IMR-90 (cell line): ENCODE measurements around the gene R3HDM4. TPM values are rescaled to one million over a fixed set of nuclear protein-coding genes. Genes with fewer than 3 reads are reported as not detected.

Experiments used
- ATAC-seq: fragments of 200-7000 bp; cut with Tn5 transposase; 2 replicates; pipeline ENCODE4 v1.9.1; 2020; ENCODE audit warnings: low read depth, mild to moderate bottlenecking, moderate library complexity
- BruUV-seq: library from RNA; stranded (reverse); fragments of 400-500 nt; replicated peaks from 2 replicates; lab custom pipeline; 2021; lab: Mats Ljungman, UMichigan
- CTCF ChIA-PET: fragments of 300-600 bp; formaldehyde crosslinking; extraction: SDS; loops from one replicate; lab custom pipeline; 2021; ENCODE audit warnings: antibody characterized with exemption; lab: Yijun Ruan, JAX
- POLR2A ChIA-PET: fragments of 300-600 bp; sonication (Branson Sonifier 250); formaldehyde crosslinking; loops from one replicate; lab custom pipeline; 2022; ENCODE audit warnings: antibody characterized with exemption; ENCODE audit not compliant: unreplicated experiment; lab: Charles Lee
- DNase-seq: peaks from one replicate; pipeline ENCODE4 v3.0.0; 2013
- H2AFZ ChIP-seq: replicated peaks from 2 replicates; pipeline ENCODE3; 2013; ENCODE audit warnings: low read length, mild to moderate bottlenecking; ENCODE audit not compliant: poor library complexity
- H2AK5ac ChIP-seq: 2 replicates; pipeline ENCODE4 v1.6.1; 2013; ENCODE audit warnings: low read depth, low read length, inconsistent platforms
- H2AK9ac ChIP-seq: replicated peaks from 2 replicates; pipeline ENCODE3; 2013; ENCODE audit warnings: mild to moderate bottlenecking, low read depth, low read length, moderate library complexity; ENCODE audit not compliant: poor library complexity
- H2BK120ac ChIP-seq: 2 replicates; pipeline ENCODE4 v1.6.1; 2013; ENCODE audit warnings: low read depth, low read length, inconsistent platforms
- H2BK15ac ChIP-seq: 3 replicates; pipeline ENCODE4 v1.6.1; 2013; ENCODE audit warnings: low read depth, low read length, inconsistent platforms
- H2BK20ac ChIP-seq: 2 replicates; pipeline ENCODE4 v1.6.1; 2013; ENCODE audit warnings: low read depth, mild to moderate bottlenecking, inconsistent platforms, low read length, moderate library complexity
- H2BK5ac ChIP-seq: 2 replicates; pipeline ENCODE4 v1.6.1; 2013; ENCODE audit warnings: mild to moderate bottlenecking, low read depth, low read length, inconsistent platforms; ENCODE audit not compliant: poor library complexity, severe bottlenecking
- H3K14ac ChIP-seq: replicated peaks from 2 replicates; pipeline ENCODE4 v1.6.1; 2013; ENCODE audit warnings: low read depth, low read length, inconsistent platforms
- H3K18ac ChIP-seq: 2 replicates; pipeline ENCODE4 v1.6.1; 2013; ENCODE audit warnings: low read depth, low read length, control low read depth
- H3K23ac ChIP-seq: 2 replicates; pipeline ENCODE4 v1.6.1; 2013; ENCODE audit warnings: low read depth, low read length, inconsistent platforms
- H3K27ac ChIP-seq: 2 replicates; pipeline ENCODE4 v1.5.1; 2013; ENCODE audit warnings: mild to moderate bottlenecking, control low read depth, low read length; ENCODE audit not compliant: insufficient read depth
- H3K27me3 ChIP-seq: 2 replicates; pipeline ENCODE4 v1.6.1; 2013; ENCODE audit warnings: low read length; ENCODE audit not compliant: control insufficient read depth, insufficient read depth
- H3K36me3 ChIP-seq: 2 replicates; pipeline ENCODE4 v1.6.1; 2013; ENCODE audit warnings: low read length, mixed read lengths; ENCODE audit not compliant: control insufficient read depth, insufficient read depth
- H3K4ac ChIP-seq: 2 replicates; pipeline ENCODE4 v1.6.1; 2013; ENCODE audit warnings: low read depth, low read length, inconsistent platforms
- H3K4me1 ChIP-seq: 2 replicates; pipeline ENCODE4 v1.6.1; 2013; ENCODE audit warnings: low read length, mixed read lengths; ENCODE audit not compliant: control insufficient read depth, insufficient read depth
- H3K4me2 ChIP-seq: 2 replicates; pipeline ENCODE4 v1.6.1; 2013; ENCODE audit warnings: low read depth, mild to moderate bottlenecking, control low read depth, low read length, moderate library complexity
- H3K4me3 ChIP-seq: 2 replicates; pipeline ENCODE4 v1.5.1; 2013; ENCODE audit warnings: low read depth, mild to moderate bottlenecking, control low read depth, low read length, moderate library complexity; ENCODE audit not compliant: insufficient read depth
- H3K56ac ChIP-seq: 2 replicates; pipeline ENCODE4 v1.6.1; 2013; ENCODE audit warnings: low read length, inconsistent platforms; ENCODE audit not compliant: insufficient read depth; ENCODE audit errors: extremely low read depth
- H3K79me1 ChIP-seq, 2 experiments: 2 replicates each; pipeline ENCODE4 v1.6.1; 2013; ENCODE audit warnings: low read length in 2 of 2, inconsistent platforms in 1 of 2, low read depth in 1 of 2
- H3K9ac ChIP-seq: 2 replicates; pipeline ENCODE4 v1.6.1; 2013; ENCODE audit warnings: low read depth, low read length, control low read depth
- H3K9me1 ChIP-seq: 2 replicates; pipeline ENCODE4 v1.6.1; 2013; ENCODE audit warnings: low read length, inconsistent platforms; ENCODE audit not compliant: insufficient read depth
- H3K9me3 ChIP-seq: 2 replicates; pipeline ENCODE4 v1.6.1; 2013; ENCODE audit warnings: low read length; ENCODE audit not compliant: control insufficient read depth, insufficient read depth
- H4K20me1 ChIP-seq: 2 replicates; pipeline ENCODE4 v1.6.1; 2013; ENCODE audit warnings: low read length, inconsistent platforms; ENCODE audit not compliant: insufficient read depth
- H4K5ac ChIP-seq: 2 replicates; pipeline ENCODE4 v1.6.1; 2013; ENCODE audit warnings: mild to moderate bottlenecking, low read depth, low read length, control low read depth
- H4K8ac ChIP-seq, 2 experiments: 2 replicates each; pipeline ENCODE4 v1.6.1; 2013; ENCODE audit warnings: low read depth in 2 of 2, low read length in 2 of 2, control low read depth in 1 of 2, inconsistent platforms in 1 of 2
- H4K91ac ChIP-seq: 2 replicates; pipeline ENCODE4 v1.6.1; 2013; ENCODE audit warnings: low read depth, low read length, inconsistent platforms; ENCODE audit not compliant: insufficient read depth
- BHLHE40 ChIP-seq: fragments of 150-350 bp; IDR thresholded peaks from 2 replicates; pipeline ENCODE4 v1.6.1; 2016; ENCODE audit warnings: mild to moderate bottlenecking, low read depth, low read length
- CEBPB ChIP-seq: IDR thresholded peaks from 2 replicates; pipeline ENCODE4 v1.6.1; 2012; ENCODE audit warnings: low read depth, low read length, improper control_type of control experiment
- CHD1 ChIP-seq: IDR thresholded peaks from 2 replicates; pipeline ENCODE4 v1.6.1; 2012; ENCODE audit warnings: low read depth, low read length, improper control_type of control experiment
- CTCF ChIP-seq: conservative IDR thresholded peaks from 2 replicates; pipeline ENCODE4 v1.5.1; 2012; ENCODE audit warnings: mild to moderate bottlenecking, low read depth, low read length, improper control_type of control experiment
- FOS ChIP-seq: fragments of 150-350 bp; IDR thresholded peaks from 2 replicates; pipeline ENCODE4 v1.6.1; 2016; ENCODE audit warnings: low read depth, low read length
- MAFK ChIP-seq: IDR thresholded peaks from 2 replicates; pipeline ENCODE4 v1.6.1; 2012; ENCODE audit warnings: low read depth, low read length, improper control_type of control experiment
- MAZ ChIP-seq: IDR thresholded peaks from 2 replicates; pipeline ENCODE4 v1.6.1; 2012; ENCODE audit warnings: low read depth, mild to moderate bottlenecking, low read length, improper control_type of control experiment, moderate library complexity, borderline replicate concordance
- MXI1 ChIP-seq: IDR thresholded peaks from 2 replicates; pipeline ENCODE4 v1.6.1; 2012; ENCODE audit warnings: low read depth, mild to moderate bottlenecking, low read length, moderate library complexity, borderline replicate concordance
- NFE2L2 ChIP-seq: fragments of 150-350 bp; IDR thresholded peaks from 2 replicates; pipeline ENCODE4 v1.6.1; 2016; ENCODE audit warnings: low read depth, mild to moderate bottlenecking, low read length
- POLR2A ChIP-seq: IDR thresholded peaks from 2 replicates; pipeline ENCODE4 v1.6.1; 2012; ENCODE audit warnings: mild to moderate bottlenecking, low read depth, low read length
- RAD21 ChIP-seq: IDR thresholded peaks from 2 replicates; pipeline ENCODE4 v1.6.1; 2012; ENCODE audit warnings: low read length, improper control_type of control experiment
- RCOR1 ChIP-seq: IDR thresholded peaks from 2 replicates; pipeline ENCODE4 v1.6.1; 2012; ENCODE audit warnings: mild to moderate bottlenecking, low read length, improper control_type of control experiment; ENCODE audit not compliant: insufficient replicate concordance
- RFX5 ChIP-seq: IDR thresholded peaks from 2 replicates; pipeline ENCODE4 v1.8.0; 2012; ENCODE audit warnings: low read depth, mild to moderate bottlenecking, low read length, moderate library complexity
- SMC3 ChIP-seq: fragments of 150-350 bp; IDR thresholded peaks from 2 replicates; pipeline ENCODE4 v1.6.1; 2016; ENCODE audit warnings: low read depth, mild to moderate bottlenecking, antibody characterized with exemption, low read length, moderate library complexity
- WGBS, 2 experiments: methylation state at CpG; one replicate each; pipeline versions ENCODE4 v1.1.5 to v1.1.7; 2013; ENCODE audit warnings: missing lambda C conversion rate in 2 of 2; ENCODE audit not compliant: insufficient read length in 1 of 2; ENCODE audit errors: extremely low coverage in 2 of 2; 5-methylcytosine and 5-hydroxymethylcytosine counted together
- dilution Hi-C: fragments of 300-500 bp; cut with HindIII; formaldehyde crosslinking; loops from one replicate; pipeline ENCODE4 v1.14.3; 2018; ENCODE audit warnings: low sequenced_read_pairs; ENCODE audit not compliant: unreplicated experiment
- in situ Hi-C: fragments of 300-500 bp; cut with MboI; formaldehyde crosslinking; loops from 3 replicates; pipeline ENCODE4 v1.14.3; 2019; ENCODE audit warnings: low sequenced_read_pairs, inconsistent platforms, mixed read lengths
- intact Hi-C: fragments of 100-400 bp; cut with micrococcal nuclease; formaldehyde crosslinking; loops from 2 replicates; pipeline ENCODE4 v1.10.0; 2022
- polyA plus RNA-seq, 3 experiments: library from polyadenylated mRNA; depleted of rRNA; stranded (reverse); fragments of >200 nt; gene quantifications; 2 replicates each; pipeline ENCODE4 v1.2.3, GENCODE V29; 2012; ENCODE audit warnings: low replicate concordance in 1 of 3
- total RNA-seq: library from RNA; depleted of rRNA; stranded (reverse); fragments of >200 nt; gene quantifications from 2 replicates; pipeline ENCODE4 v1.2.3, GENCODE V29; 2012
- TF ChIP-seq, protein P1 (sequence below): fragments of 150-350 bp; IDR thresholded peaks from 2 replicates; pipeline ENCODE4 v1.6.1; 2017; ENCODE audit warnings: mild to moderate bottlenecking, antibody characterized with exemption, low read length, low read depth

The R3HDM4 gene
- total and polyA plus RNA-seq, 2 of the 4 experiments (the other 2 are of a cell fraction): 9.0 to 51.5 TPM

DNA sequence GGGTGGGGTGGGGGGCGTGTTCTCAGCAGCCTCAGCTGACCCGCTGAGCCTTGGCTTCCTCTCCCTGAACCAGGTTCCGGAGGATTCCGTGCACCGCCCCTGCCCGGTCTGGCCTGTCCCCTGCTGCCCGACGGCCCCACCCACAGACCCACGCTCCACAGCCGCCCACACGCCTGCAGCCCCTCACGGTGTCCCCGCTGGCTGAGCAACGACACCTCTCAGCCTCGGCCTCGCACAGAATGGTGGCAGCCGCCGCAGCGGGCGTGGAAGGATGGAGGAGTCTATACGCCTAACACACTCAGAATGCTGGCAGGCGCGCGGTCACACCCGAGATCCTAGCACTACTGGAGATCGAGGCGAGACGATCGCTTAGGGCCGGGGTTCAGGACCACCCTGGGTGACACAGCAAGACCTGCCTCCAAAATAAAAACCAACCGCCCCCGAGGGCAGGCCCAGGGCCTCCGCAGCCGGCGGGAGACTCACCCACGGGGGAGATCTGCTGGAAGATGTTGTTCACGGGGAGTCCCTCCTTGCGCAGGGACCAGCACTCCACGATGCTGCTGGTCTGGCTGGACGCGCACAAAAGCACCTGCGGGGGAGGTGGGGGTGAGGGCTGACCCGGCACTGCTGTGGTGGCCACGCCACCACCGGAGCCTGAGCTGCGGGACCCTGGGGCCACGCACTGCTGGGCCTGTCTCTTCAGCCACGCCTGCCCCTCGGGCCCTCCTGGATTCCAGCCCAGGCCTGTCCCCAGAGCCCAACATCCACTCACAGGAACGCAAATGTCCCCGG, 28.4 kb downstream of the R3HDM4 start:
- Histone ChIP-seq H4K5ac (no peak overlapping the region), H3K9me3 (no peaks in the 10 kb centered on the region), H3K9ac (no peak overlapping the region), H3K4ac (no peak overlapping the region), H2BK5ac (no peak overlapping the region), H3K4me1 (no peaks in the 10 kb centered on the region), H3K14ac (no peak overlapping the region), H3K79me1 (peaks cover 9 to 26% of the 10 kb centered on the region in 2 experiments; a peak in 3 of 4 replicates), H3K27me3 (no peaks in the 10 kb centered on the region), H4K91ac (no peak overlapping the region), H3K4me2 (no peak overlapping the region), H2AFZ (no peak overlapping the region), H2AK5ac (no peak overlapping the region), H4K20me1 (peaks cover 3% of the 10 kb centered on the region; the same call in 1 of the 2 replicates), H4K8ac (no peak overlapping the region), H2BK15ac (no peak overlapping the region), H3K9me1 (no peaks in the 10 kb centered on the region), H2AK9ac (no peak overlapping the region), H2BK120ac (no peak overlapping the region), H3K18ac (no peak overlapping the region), H3K56ac (no peak overlapping the region), H3K4me3 (no peak overlapping the region), H3K36me3 (peaks cover 76% of the 10 kb centered on the region), H3K23ac (no peak overlapping the region), H2BK20ac (no peak overlapping the region), H3K27ac (no peak overlapping the region)
- ChIA-PET CTCF (no interaction called here), POLR2A (no interaction called here)
- DNase-seq: no peak
- intact Hi-C loops (no loop called here), dilution Hi-C loops (no loop called here), in situ Hi-C loops (no loop called here)
- 93% methylated on average over 40 of the region's 51 CpGs; no CpG with 5 or more reads in 1 of the 2 experiments for WGBS, 2 experiments
- no TSS peak for BruUV-seq
- no peak for ATAC-seq
- TF ChIP-seq, protein P1, sequence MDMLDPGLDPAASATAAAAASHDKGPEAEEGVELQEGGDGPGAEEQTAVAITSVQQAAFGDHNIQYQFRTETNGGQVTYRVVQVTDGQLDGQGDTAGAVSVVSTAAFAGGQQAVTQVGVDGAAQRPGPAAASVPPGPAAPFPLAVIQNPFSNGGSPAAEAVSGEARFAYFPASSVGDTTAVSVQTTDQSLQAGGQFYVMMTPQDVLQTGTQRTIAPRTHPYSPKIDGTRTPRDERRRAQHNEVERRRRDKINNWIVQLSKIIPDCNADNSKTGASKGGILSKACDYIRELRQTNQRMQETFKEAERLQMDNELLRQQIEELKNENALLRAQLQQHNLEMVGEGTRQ: no peak
- TF ChIP-seq RFX5: no peak
- TF ChIP-seq BHLHE40: no peak
- no peak for TF ChIP-seq RAD21
- TF ChIP-seq NFE2L2: no peak
- TF ChIP-seq CEBPB: no peak
- TF ChIP-seq POLR2A: no peak
- no peak for TF ChIP-seq CHD1
- TF ChIP-seq FOS: no peak
- TF ChIP-seq CTCF: no peak
- TF ChIP-seq MXI1: no peak
- TF ChIP-seq MAFK: no peak
- no peak for TF ChIP-seq RCOR1
- TF ChIP-seq SMC3: no peak
- TF ChIP-seq MAZ: no peak
